Measurements from ENCODE around the gene NT5DC3.

NT5DC3 gene

GRCh38 chr12:103855036-103855712, 14.1 kb upstream of the NT5DC3 start:
- DNase-seq (ENCODE audit: extremely low read depth, low read depth) = no peak
- TF ChIP-seq CTCF (IDR thresholded peaks at IDR 0.05; ENCODE audit: low read depth, low read length) = no peak

- no peak for DNase-seq (ENCODE audit: extremely low read depth, low read depth)
- no peak for TF ChIP-seq CTCF (IDR thresholded peaks at IDR 0.05; ENCODE audit: low read depth, low read length)
Measured at GRCh38 chr12:103854372-103854973, 13.4 kb upstream of the NT5DC3 start.

GRCh38 chr12:103852498-103852997, 11.5 kb upstream of the NT5DC3 start:
- no peak for DNase-seq (ENCODE audit: extremely low read depth, low read depth)
- TF ChIP-seq CTCF (IDR thresholded peaks at IDR 0.05; ENCODE audit: low read depth, low read length) = no peak

GRCh38 chr12:103851127-103851526, 10.1 kb upstream of the NT5DC3 start:
- TF ChIP-seq CTCF (IDR thresholded peaks at IDR 0.05; ENCODE audit: low read depth, low read length) = no peak
- DNase-seq (ENCODE audit: extremely low read depth, low read depth) = no peak

GRCh38 chr12:103850429-103850828, 9.4 kb upstream of the NT5DC3 start:
- DNase-seq (ENCODE audit: extremely low read depth, low read depth) = no peak
- no peak for TF ChIP-seq CTCF (IDR thresholded peaks at IDR 0.05; ENCODE audit: low read depth, low read length)

- no peak for TF ChIP-seq CTCF (IDR thresholded peaks at IDR 0.05; ENCODE audit: low read depth, low read length)
- DNase-seq (ENCODE audit: extremely low read depth, low read depth) = no peak
Measured at GRCh38 chr12:103848917-103849491, 8.0 kb upstream of the NT5DC3 start.

- no peak for DNase-seq (ENCODE audit: extremely low read depth, low read depth)
- TF ChIP-seq CTCF (IDR thresholded peaks at IDR 0.05; ENCODE audit: low read depth, low read length) = no peak
Measured at GRCh38 chr12:103848143-103848542, 7.1 kb upstream of the NT5DC3 start.
